NCI-H345 treated with DMSO at 0.1 percent for 48 hours (cell line): ENCODE measurements around the gene PROM2.

Source experiments
- DNase-seq: peaks from one replicate; lab custom pipeline; 2025; ENCODE audit not compliant: unreplicated experiment; lab: John Stamatoyannopoulos, UW

The PROM2 gene

GRCh38 chr2:95306336-95306895, 32.2 kb downstream of the PROM2 start:
- DNase-seq, result no peak

DNA sequence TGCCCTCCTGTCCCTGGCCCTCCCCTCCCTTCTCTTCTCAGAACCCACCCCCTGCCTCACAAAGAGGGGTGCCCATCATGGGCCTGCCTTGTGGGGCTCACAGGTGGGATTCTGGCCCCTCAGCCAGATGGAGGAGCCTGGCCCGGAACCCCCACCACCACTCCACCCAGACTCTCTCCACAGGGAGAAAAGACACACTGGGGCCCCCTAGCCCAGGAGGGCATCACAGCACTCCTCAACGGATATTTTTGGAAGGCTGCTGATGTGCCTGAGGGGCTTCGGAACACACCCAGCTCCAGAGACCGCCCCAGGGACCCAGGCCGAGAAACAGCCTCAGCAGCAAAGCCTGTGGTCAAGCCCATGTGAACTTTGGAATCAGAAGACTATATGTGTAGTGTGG, 32.8 kb downstream of the PROM2 start:
- DNase-seq, result no peak

GRCh38 chr2:95307878-95308277, 33.6 kb downstream of the PROM2 start:
- no peak for DNase-seq

- DNase-seq, result no peak
These were observed 34.3 kb downstream of the PROM2 start for GRCh38 chr2:95308426-95308990.

- DNase-seq, result no peak
These were observed 35.4 kb downstream of the PROM2 start for GRCh38 chr2:95309599-95309998.

DNA sequence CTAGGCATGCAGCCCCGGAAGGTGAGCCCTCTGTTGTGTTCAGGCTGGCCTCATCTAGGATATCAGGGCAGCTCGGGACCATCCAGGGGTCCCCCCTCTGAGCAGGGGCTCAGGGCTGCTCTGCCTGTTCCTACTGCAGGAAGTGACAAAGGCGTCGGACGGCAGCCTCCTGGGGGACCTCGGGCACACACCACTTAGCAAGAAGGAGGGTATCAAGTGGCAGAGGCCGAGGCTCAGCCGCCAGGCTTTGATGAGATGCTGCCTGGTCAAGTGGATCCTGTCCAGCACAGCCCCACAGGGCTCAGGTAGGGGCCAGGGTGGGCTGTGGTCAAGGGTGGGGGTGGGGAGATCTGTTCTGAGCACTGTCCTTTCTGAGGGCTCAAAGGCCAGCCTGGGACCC, 36.0 kb downstream of the PROM2 start:
- no peak for DNase-seq

GRCh38 chr2:95310651-95311050, 36.4 kb downstream of the PROM2 start:
- DNase-seq, result no peak

DNA sequence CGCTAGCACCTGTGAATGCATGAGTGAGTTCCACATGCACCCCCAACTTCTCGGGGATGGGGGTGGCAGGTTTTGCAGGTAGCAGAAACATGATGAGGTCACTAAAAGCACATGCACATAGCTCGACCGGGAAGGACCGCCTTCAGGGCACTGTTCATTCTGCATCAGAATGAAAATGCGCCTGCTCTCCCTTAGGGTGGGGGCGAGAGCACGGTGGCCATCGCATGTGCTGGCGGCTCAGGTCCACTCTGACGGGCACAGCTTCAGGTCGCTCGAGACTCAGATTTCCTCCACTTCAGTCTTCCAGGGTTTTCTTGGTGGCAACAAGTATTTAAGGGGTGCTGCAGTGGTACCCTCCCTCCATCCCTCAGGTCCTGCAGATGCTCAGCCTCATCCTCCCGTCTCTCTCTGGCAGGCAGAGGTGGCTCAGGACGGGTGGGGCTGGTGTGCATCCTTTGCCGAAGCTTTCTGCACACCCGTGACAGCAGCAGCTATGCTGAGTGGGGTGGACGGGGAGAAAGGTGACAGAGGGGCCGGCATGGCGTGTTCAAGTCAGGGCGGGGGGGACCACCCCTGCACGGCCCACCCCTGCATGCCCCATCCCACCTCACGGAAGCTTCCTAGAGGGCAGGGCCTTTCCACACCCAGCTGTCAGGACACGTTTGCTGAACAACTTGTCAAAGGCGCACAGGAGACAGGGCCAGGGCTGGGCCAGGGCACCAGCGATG, 37.7 kb downstream of the PROM2 start:
- DNase-seq, result no peak

GRCh38 chr2:95312543-95313201, 38.4 kb downstream of the PROM2 start:
- DNase-seq, result no peak

GRCh38 chr2:95313296-95314131, 39.3 kb downstream of the PROM2 start:
- DNase-seq, result no peak

- DNase-seq, result no peak
These were observed 40.3 kb downstream of the PROM2 start for GRCh38 chr2:95314598-95314963.

- no peak for DNase-seq
These were observed 40.8 kb downstream of the PROM2 start for GRCh38 chr2:95314964-95315611.

GRCh38 chr2:95315801-95316411, 41.7 kb downstream of the PROM2 start:
- no peak for DNase-seq

- DNase-seq, result no peak
These were observed 42.3 kb downstream of the PROM2 start for GRCh38 chr2:95316466-95317122.

DNA sequence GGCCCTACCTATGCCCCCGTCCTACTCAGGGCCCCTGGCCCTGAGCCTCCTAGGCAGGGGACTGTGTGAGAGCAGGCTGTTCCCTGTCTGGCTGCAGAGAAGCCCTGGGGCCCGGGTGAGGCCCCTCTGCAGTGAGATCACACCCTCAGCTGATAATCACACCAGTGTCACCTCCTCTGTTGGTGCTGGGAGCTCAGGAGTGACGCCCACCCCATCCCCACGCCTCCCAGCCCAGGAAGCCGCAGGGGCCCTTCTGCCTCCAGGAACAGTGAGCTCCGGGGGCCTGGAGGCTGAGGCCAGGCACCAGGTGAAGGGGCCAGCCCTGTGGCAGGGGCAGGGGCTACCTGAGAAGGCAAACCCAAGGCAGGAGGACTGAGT, 42.9 kb downstream of the PROM2 start:
- no peak for DNase-seq

DNA sequence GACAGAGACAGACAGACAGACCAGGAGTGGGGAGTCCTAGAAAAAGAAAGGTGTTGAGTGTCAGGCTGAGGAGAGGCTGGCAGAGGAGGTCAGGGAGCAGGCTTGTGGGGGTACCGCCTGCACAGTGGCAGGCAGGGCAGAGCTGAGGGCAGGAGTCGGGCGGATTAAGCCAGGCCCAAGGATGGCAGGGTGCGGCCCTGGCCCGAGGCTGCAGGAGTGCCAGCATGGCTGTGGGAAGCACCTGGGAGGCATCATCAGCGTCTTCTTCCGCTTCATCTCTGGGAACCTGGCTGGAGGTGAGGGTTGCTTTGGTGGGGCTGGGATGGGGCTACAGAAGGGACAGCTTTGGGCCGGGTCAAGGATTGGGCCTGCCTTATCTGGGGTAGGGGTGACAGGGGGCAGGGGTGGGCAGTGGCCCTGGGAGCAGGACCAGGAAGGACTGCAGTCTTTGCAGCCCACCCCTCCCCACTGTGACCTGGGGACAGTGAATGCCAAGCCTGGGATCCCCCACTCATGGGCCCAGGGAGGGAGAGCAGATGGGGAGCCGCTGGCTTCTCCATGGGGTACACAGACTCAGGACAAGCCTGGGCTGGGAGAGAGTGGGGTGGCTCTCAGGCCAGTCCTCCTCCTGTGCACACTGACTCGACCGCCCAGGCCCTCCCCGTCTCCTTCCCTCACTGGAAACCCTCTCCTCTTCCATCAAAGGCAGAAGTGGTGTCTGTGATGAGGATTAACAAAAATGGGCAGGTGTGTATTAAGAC, 43.6 kb downstream of the PROM2 start:
- DNase-seq, result no peak

DNA sequence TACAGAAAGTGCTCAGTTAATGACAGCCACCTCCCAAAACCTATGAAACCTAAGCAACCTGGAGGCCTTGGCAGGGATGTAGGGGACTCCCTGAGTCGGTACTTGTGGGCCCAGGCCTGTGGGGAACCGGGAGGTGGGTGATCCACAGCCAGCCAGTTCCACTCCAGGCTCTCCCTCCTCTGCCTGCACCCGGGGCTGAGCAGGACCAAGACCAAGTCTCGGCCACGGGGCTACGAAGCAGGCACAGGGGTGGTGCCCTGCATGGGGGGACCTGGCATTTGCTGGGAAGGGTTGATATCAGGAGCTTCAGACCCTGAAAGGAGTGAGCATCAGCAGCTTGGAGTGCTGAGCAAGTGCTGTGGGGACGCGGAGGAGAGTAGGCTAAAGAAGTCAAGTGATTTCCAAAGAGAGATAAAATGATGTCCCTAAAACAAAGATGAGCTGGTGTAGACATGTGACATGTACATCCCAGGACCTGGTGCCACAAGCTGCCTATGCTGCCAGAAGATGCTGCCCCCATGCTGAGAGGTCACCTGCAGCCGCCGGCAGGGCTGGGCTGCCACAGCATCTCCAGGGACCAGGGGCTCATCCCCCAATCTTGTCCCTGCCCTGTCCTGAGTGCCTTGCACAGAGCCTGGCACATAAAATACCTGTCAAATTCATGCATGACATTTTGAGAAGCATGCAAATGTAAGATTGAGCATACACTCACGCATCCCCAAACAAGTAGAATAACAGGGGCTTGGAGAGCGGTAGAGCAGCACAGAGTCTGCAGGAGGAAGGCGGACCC, 44.4 kb downstream of the PROM2 start:
- DNase-seq, result no peak
